ENCODE results near the gene HS6ST1.

The HS6ST1 gene

DNA sequence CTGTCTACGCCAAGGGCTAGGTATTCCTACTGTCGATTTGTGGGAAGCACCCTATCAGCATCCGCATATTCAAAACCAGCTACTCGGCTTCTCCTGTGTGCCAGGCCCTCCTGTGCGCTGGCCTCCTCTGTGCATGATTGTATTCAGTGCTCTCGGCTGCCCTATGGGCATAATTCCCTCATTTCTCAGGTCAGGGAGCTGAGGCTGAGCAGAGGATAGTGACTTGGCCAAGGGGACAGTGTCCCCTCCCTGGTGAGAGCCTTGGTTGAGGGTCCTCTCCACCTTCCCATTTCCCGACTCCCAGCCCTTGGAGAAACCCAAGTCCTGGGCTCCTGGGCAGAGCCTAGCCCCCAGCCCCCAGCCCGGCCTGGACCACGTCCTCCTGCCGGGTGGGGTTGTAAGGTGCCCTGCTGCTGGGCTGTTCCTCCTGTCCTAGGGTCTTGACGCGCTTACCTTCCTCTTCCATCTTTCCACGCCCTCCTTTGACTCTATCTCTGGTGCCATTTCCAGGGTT, 6.3 kb upstream of the HS6ST1 start:
- TF ChIP-seq CTCF (IDR thresholded peaks at IDR 0.05; ENCODE audit: insufficient read depth, low read length) (no peak), GABPA (IDR thresholded peaks at IDR 0.05; ENCODE audit: low read depth) (no peak), POLR2AphosphoS5 (IDR thresholded peaks at IDR 0.05; ENCODE audit: low read depth) (no peak), SPI1 (IDR thresholded peaks at IDR 0.05; ENCODE audit: borderline replicate concordance, low read depth) (no peak)
- TF ChIP-seq, protein P1, sequence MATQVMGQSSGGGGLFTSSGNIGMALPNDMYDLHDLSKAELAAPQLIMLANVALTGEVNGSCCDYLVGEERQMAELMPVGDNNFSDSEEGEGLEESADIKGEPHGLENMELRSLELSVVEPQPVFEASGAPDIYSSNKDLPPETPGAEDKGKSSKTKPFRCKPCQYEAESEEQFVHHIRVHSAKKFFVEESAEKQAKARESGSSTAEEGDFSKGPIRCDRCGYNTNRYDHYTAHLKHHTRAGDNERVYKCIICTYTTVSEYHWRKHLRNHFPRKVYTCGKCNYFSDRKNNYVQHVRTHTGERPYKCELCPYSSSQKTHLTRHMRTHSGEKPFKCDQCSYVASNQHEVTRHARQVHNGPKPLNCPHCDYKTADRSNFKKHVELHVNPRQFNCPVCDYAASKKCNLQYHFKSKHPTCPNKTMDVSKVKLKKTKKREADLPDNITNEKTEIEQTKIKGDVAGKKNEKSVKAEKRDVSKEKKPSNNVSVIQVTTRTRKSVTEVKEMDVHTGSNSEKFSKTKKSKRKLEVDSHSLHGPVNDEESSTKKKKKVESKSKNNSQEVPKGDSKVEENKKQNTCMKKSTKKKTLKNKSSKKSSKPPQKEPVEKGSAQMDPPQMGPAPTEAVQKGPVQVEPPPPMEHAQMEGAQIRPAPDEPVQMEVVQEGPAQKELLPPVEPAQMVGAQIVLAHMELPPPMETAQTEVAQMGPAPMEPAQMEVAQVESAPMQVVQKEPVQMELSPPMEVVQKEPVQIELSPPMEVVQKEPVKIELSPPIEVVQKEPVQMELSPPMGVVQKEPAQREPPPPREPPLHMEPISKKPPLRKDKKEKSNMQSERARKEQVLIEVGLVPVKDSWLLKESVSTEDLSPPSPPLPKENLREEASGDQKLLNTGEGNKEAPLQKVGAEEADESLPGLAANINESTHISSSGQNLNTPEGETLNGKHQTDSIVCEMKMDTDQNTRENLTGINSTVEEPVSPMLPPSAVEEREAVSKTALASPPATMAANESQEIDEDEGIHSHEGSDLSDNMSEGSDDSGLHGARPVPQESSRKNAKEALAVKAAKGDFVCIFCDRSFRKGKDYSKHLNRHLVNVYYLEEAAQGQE (IDR thresholded peaks at IDR 0.05; ENCODE audit: insufficient replicate concordance, low read depth) = no peak
- no peak for DNase-seq (ENCODE audit: low read depth in 1 of 2, low spot score in 1 of 2)
- no peak overlapping the region for H3K27ac ChIP-seq (replicated peaks)
- no peak overlapping the region for H3K4me3 ChIP-seq (replicated peaks; ENCODE audit: insufficient read depth, low read length)
- no peaks in the 10 kb centered on the region for H3K27me3 ChIP-seq (ENCODE audit: insufficient read depth, poor library complexity, severe bottlenecking)

GRCh38 chr2:128324008-128324896, 5.6 kb upstream of the HS6ST1 start:
- Histone ChIP-seq H3K27ac (replicated peaks) (no peak overlapping the region), H3K27me3 (ENCODE audit: insufficient read depth, poor library complexity, severe bottlenecking) (no peaks in the 10 kb centered on the region), H3K4me3 (replicated peaks; ENCODE audit: insufficient read depth, low read length) (no peak overlapping the region)
- TF ChIP-seq, protein P1 (IDR thresholded peaks at IDR 0.05; ENCODE audit: insufficient replicate concordance, low read depth) = no peak
- no peak for TF ChIP-seq POLR2AphosphoS5 (IDR thresholded peaks at IDR 0.05; ENCODE audit: low read depth)
- TF ChIP-seq GABPA (IDR thresholded peaks at IDR 0.05; ENCODE audit: low read depth) = no peak
- TF ChIP-seq CTCF (IDR thresholded peaks at IDR 0.05; ENCODE audit: insufficient read depth, low read length) = no peak
- no peak for TF ChIP-seq SPI1 (IDR thresholded peaks at IDR 0.05; ENCODE audit: borderline replicate concordance, low read depth)
- DNase-seq (ENCODE audit: low read depth in 1 of 2, low spot score in 1 of 2) = no peak

- H3K27ac ChIP-seq (replicated peaks) = no peak overlapping the region
- DNase-seq (ENCODE audit: low read depth in 1 of 2, low spot score in 1 of 2) = no peak
- TF ChIP-seq GABPA (IDR thresholded peaks at IDR 0.05; ENCODE audit: low read depth) (no peak), POLR2AphosphoS5 (IDR thresholded peaks at IDR 0.05; ENCODE audit: low read depth) (no peak), CTCF (IDR thresholded peaks at IDR 0.05; ENCODE audit: insufficient read depth, low read length) (no peak), SPI1 (IDR thresholded peaks at IDR 0.05; ENCODE audit: borderline replicate concordance, low read depth) (no peak)
- TF ChIP-seq, protein P1 (IDR thresholded peaks at IDR 0.05; ENCODE audit: insufficient replicate concordance, low read depth) = no peak
- no peaks in the 10 kb centered on the region for H3K27me3 ChIP-seq (ENCODE audit: insufficient read depth, poor library complexity, severe bottlenecking)
- no peak overlapping the region for H3K4me3 ChIP-seq (replicated peaks; ENCODE audit: insufficient read depth, low read length)
Measured at GRCh38 chr2:128323555-128323931, 4.9 kb upstream of the HS6ST1 start.

Measured in HL-60 (cell line).